ENCODE measurements around the gene C2orf68. TPM values are rescaled to one million over a fixed set of nuclear protein-coding genes. Genes with fewer than 3 reads are reported as not detected.

The C2orf68 gene
- total and polyA plus RNA-seq, 2 of the 8 experiments (the other 6 are each of a cell fraction or from before 2014, with no cell fraction given), result 46.3 to 49.4 TPM

DNA sequence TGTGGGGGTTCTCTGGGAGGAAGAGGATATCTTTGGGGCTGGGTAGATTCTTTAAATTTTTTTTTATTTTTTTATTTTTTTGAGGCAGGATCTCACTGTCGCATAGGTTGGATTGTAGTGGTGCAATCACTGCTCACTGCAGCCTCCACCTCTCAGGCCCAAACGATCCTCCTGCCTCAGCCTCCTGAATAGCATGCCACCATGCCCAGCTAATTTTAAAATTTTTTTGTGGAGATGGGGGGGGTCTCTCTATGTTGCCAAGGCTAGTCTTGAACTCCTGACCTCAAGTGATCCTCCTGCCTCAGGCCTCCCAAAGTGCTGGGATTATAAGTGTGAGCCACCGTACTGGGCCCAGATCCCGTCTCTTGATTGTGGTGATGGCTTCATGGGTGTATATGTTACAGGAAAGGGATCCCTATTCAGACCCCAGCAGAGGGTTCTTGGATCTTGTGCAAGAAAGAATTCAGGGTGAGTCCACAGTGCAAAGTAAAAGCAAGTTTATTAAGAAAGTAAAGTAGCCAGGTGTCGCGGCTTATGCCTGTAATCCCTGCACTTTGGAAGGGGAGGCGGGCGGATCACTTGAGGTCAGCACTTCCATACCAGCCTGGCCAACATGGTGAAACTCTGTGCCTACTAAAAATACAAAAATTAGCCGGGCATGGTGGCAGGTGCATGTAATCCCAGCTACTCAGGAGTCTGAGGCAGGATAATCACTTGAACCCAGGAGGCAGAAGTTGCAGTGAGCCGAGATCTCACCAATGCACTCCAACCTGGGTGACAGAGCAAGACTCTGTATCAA is 2.0 kb upstream of the C2orf68 start:
- CTCF ChIA-PET (ENCODE audit: partially characterized antibody), result interaction anchor here (0.5 to 1.9 kb wide), 3 partner anchors 11 to 27 kb away, joined by 3 to 7 read pairs (median 3); no protein-coding TSS in a partner anchor
- Histone ChIP-seq H3K27me3 (replicated peaks in 1 of 4; ENCODE audit: control insufficient read depth in 3 of 4, extremely low read depth in 1 of 4, insufficient read depth in 3 of 4, low read length in 3 of 4) (no peaks in the 10 kb centered on the region), H4K20me1 (replicated peaks in 1 of 2; ENCODE audit: control insufficient read depth in 1 of 2, insufficient read depth in 2 of 2, low read length in 2 of 2) (peaks cover 0 to 16% of the 10 kb centered on the region in 2 experiments), H3K4me1 (replicated peaks in 1 of 4; ENCODE audit: control insufficient read depth in 3 of 4, insufficient read depth in 4 of 4, low read length in 3 of 4) (peaks cover 0 to 5% (median 2%) of the 10 kb centered on the region in 4 experiments; a peak in 4 of 7 replicates), H3K9ac (replicated peaks in 1 of 4; ENCODE audit: extremely low read depth in 1 of 4, low read depth in 3 of 4, low read length in 3 of 4) (no peak overlapping the region), H3K23ac (ENCODE audit: insufficient read length) (no peak overlapping the region), H2AFZ (ENCODE audit: low read length) (no peak overlapping the region), H2BK120ac (replicated peaks; ENCODE audit: low read depth, low read length) (no peak overlapping the region), H3K18ac (ENCODE audit: extremely low read depth, low read length) (no peak overlapping the region), H3K23me2 (ENCODE audit: low read depth, low read length) (peaks cover 4% of the 10 kb centered on the region; the same call in 1 of the 2 replicates), H3K4me2 (ENCODE audit: insufficient read depth in 1 of 2, low read depth in 2 of 2, low read length in 2 of 2) (no peak overlapping the region), H3K27ac (ENCODE audit: low read depth, low read length) (no peak overlapping the region), H3K79me2 (ENCODE audit: control insufficient read depth in 1 of 2, insufficient read depth in 2 of 2, low read length in 2 of 2) (peaks cover 11 to 35% of the 10 kb centered on the region in 2 experiments), H2BK15ac (ENCODE audit: low read length) (no peak overlapping the region), H3K4ac (replicated peaks; ENCODE audit: insufficient read length, low read depth, low read length) (no peak overlapping the region), H2AK5ac (ENCODE audit: low read depth, low read length) (no peak overlapping the region), H3K14ac (ENCODE audit: insufficient read length) (no peak overlapping the region), H2BK20ac (ENCODE audit: low read length) (no peak overlapping the region), H3K9me3 (ENCODE audit: insufficient read depth in 2 of 2, low read depth in 1 of 2, low read length in 1 of 2) (no peaks in the 10 kb centered on the region), H3K56ac (replicated peaks; ENCODE audit: insufficient read length, low read depth, low read length) (no peak overlapping the region), H4K91ac (replicated peaks; ENCODE audit: insufficient read length, low read length) (no peak overlapping the region), H3K36me3 (ENCODE audit: control insufficient read depth in 2 of 4, insufficient read depth in 4 of 4, low read length in 3 of 4) (peaks cover 3 to 13% (median 7%) of the 10 kb centered on the region in 4 experiments; a peak in 5 of 8 replicates), H4K5ac (ENCODE audit: insufficient read length, low read depth, low read length) (no peak overlapping the region), H3K4me3 (ENCODE audit: extremely low read depth in 1 of 4, insufficient read depth in 2 of 4, low read depth in 3 of 4, low read length in 4 of 4) (no peak overlapping the region), H3K79me1 (ENCODE audit: low read depth, low read length) (peaks cover 5% of the 10 kb centered on the region), H2BK12ac (ENCODE audit: low read depth, low read length) (no peak overlapping the region), H4K8ac (ENCODE audit: extremely low read depth, insufficient read depth, low read length) (no peak overlapping the region), H2BK5ac (ENCODE audit: low read depth, low read length) (no peak overlapping the region)
- TF ChIP-seq RBBP5 (IDR thresholded peaks at IDR 0.05; ENCODE audit: borderline replicate concordance, low read depth, low read length) (no peak), EP300 (IDR thresholded peaks at IDR 0.05; ENCODE audit: borderline replicate concordance in 1 of 2, low read depth in 2 of 2, low read length in 2 of 2) (no peak), POLR2AphosphoS5 (IDR thresholded peaks at IDR 0.05; ENCODE audit: low read depth, low read length) (no peak), KDM4A (IDR thresholded peaks at IDR 0.05; ENCODE audit: low read depth, low read length, severe bottlenecking) (no peak)
- POLR2A ChIA-PET (ENCODE audit: partially characterized antibody), result interaction anchor here (1.5 to 7.9 kb wide), 3 partner anchors 11 to 75 kb away, joined by 3 to 95 read pairs (median 4); partner anchors contain the start of genes MAT2A and TMEM150A
- WGBS, 2 experiments (ENCODE audit: extremely low coverage in 1 of 2, insufficient coverage in 1 of 2, insufficient read length in 1 of 2, insufficient replicate concordance in 2 of 2, low coverage in 1 of 2, low lambda C conversion rate in 2 of 2, missing lambda C conversion rate in 1 of 2), result 92% methylated on average over 10 of the region's 10 CpGs; no CpG with 5 or more reads in 1 of the 2 experiments
- FAIRE-seq, result no peak
- no peak for DNase-seq (ENCODE audit: low read depth in 1 of 2, low spot score in 2 of 2)
